HG02798 (cell line): ENCODE data around the gene MYL3.

Source experiments
- ATAC-seq: cut with Tn5 transposase; IDR thresholded peaks from one replicate; pipeline ENCODE4 v1.9.1; 2021; ENCODE audit warnings: mild to moderate bottlenecking; ENCODE audit not compliant: unreplicated experiment, poor library complexity

MYL3 gene

GRCh38 chr3:46900007-46900292, 36.7 kb upstream of the MYL3 start:
- no peak for ATAC-seq

DNA sequence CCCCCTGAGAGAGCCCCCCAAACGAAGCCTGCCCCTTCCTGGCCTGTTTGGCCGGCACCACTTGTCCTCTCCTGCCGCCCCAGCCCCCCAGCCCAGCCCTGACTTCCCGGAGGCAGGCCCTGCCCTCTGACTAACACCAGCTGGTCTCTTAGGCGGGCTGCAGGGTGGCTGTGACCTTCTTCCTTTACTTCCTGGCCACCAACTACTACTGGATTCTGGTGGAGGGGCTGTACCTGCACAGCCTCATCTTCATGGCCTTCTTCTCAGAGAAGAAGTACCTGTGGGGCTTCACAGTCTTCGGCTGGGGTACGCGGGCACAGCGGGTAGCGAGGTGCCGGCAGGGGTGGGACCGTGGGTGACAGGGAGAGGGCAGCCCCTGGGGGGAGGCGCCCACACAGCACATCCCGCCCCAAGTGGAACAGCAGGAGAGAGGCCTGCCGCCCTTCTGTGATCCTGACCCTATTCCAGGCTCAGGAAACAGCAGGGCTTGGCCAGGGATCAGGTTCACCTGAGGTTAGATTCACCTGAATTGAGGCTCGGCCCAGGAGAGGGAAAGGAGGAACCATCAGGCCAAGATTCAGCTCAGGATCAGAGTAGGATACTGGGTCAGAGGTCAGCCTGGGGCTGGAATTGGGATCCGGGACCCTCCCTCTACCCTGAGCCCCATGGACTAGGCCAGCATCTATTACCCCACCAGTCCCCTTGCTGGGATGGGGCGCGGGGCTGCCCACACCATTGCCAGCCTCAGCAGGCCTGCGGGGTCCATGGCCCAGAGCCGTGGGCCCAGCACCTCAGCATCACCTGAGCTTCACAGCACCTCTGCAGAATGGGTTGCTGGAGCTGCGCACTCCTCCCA, 36.1 kb upstream of the MYL3 start:
- no peak for ATAC-seq

DNA sequence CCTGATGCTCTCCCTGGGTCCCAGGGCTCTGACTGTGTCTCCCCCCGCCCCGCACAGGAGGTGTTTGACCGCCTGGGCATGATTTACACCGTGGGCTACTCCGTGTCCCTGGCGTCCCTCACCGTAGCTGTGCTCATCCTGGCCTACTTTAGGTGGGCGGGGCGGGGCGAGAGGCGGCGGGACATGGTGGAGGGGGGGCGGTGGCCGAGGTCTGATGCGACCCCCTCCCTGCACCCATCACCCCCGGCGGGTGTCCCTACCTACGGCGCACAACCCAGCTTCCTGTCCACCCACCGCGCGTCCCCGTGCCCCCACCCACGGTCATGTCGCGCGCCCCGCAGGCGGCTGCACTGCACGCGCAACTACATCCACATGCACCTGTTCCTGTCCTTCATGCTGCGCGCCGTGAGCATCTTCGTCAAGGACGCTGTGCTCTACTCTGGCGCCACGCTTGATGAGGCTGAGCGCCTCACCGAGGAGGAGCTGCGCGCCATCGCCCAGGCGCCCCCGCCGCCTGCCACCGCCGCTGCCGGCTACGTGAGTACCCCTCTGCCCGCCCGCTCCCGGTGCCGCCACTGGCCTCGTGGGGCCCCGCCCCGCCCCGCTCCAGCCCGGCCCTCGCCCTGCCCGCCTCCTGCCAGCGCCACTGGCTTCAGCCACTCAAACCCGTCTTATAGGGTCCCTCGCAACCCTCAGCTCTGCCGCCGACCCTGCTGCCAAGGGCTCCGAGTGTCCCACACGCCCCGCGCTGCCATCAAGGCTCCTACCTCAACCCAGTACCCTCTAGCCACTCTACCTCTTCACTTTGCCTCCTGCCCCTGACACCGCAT, 35.3 kb upstream of the MYL3 start:
- no peak for ATAC-seq

GRCh38 chr3:46897829-46898320, 34.6 kb upstream of the MYL3 start:
- no peak for ATAC-seq

DNA sequence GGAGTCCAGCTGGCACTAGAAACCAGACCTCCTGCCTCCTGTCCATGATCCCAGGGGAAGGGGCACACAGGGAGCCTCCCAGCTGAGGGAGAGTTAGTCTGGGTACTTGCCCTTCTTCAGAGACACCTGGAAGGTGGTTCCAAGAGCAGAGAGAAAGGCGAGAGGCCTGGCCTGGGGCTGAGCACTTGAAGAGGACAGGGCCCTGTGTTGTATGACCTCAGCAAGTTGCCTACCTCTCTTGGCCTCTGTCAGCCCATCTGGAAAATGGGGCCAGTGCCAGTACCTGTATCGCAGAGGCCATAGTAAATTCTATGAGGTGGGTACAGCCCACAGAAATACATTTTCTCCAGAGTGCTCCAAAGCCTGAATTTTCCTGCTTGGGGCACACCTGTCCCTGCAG, 33.8 kb upstream of the MYL3 start:
- no peak for ATAC-seq

- ATAC-seq, result no peak
These were observed 33.1 kb upstream of the MYL3 start for GRCh38 chr3:46896386-46896785.

GRCh38 chr3:46895761-46896160, 32.5 kb upstream of the MYL3 start:
- ATAC-seq, result no peak

DNA sequence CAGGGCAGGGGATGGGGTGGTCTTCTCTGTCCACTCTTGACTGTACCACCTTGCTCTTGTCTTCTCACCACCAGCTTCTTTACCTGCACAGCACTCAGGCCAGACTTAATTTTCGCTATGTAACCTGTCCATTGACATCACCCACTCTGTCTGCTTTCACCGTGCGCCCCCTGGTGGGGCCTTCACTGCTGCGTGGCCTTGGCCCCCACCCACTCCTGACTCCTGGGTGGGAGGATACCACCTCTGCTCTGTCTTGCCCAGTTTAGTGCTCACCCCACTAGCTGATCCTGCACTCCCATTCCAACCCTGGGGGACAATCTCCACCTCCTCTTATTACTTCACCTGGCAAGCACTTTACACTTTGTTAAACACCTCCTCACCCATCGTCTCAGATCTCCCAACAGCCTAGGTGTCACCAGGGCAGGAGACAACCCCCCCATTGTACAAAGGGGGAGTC, 32.0 kb upstream of the MYL3 start:
- no peak for ATAC-seq

DNA sequence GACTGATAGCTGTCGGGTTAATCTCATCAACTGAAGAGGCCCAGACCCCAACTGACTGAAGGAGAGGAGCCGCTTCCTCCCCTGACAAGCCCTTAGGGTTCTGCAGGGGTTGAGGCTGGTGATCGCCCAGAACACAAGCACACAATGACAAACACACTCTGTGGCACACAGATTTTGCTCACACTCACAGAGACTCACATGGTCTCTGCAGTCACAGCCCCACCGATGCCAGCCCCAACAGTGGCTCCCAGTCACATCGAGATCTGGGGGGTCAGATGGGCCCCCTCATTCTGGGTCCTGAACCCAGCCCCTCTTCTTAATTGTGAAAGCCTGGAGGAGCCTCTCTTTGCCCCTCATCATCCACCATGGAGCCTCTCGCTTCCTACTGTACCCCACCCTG, 31.0 kb upstream of the MYL3 start:
- no peak for ATAC-seq

- ATAC-seq, result no peak
These were observed 30.5 kb upstream of the MYL3 start for GRCh38 chr3:46893763-46894162.

GRCh38 chr3:46893146-46893748, 30.0 kb upstream of the MYL3 start:
- ATAC-seq, result no peak

- ATAC-seq, result no peak
These were observed 29.3 kb upstream of the MYL3 start for GRCh38 chr3:46892285-46893145.

GRCh38 chr3:46891132-46891531, 27.9 kb upstream of the MYL3 start:
- ATAC-seq, result no peak

DNA sequence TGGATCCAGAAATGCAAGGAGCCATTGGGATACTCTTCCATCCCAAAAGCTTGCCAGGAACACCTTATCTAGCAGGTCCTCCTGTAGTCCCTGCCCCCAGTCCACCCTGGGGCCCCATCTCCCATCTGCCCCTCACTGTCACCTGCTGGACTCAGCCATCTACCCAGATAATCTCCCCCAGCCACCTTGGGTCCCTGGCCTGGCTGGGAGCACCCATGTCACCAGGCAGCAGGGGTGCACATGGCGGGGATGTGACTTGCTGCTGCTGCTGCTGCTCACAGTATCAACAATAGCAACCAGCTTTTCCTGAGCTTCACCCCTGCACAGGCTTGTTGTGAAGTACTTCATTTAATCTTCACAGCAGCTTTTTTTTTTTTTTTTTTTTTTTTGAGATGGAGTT, 26.9 kb upstream of the MYL3 start:
- ATAC-seq, result no peak

- no peak for ATAC-seq
These were observed 26.3 kb upstream of the MYL3 start for GRCh38 chr3:46889381-46890110.

- ATAC-seq, result no peak
These were observed 25.5 kb upstream of the MYL3 start for GRCh38 chr3:46888705-46889104.

DNA sequence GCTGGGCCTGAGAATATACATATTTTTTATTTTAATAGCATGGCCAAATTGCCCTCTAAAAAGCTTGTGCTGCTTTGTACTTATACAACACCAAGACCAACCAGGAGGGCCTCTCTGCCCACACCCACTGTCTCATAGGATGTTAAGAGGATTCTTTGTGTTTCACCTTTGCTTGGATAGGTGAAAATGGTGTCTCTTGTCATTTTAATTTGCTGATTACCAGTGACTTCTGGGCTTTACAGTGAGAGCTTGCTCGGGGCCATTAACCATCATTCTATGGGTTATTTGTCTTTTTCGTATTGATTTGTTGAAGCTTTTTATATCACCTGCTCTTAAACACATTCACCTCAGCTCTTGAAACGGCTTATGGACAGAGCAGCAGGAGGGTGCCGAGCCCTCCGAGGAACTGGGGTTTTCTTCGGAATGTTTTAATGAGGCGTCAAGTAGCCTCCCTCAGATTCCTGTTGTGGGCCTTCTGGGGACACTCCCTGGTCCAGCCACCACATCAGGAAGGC, 24.8 kb upstream of the MYL3 start:
- no peak for ATAC-seq

DNA sequence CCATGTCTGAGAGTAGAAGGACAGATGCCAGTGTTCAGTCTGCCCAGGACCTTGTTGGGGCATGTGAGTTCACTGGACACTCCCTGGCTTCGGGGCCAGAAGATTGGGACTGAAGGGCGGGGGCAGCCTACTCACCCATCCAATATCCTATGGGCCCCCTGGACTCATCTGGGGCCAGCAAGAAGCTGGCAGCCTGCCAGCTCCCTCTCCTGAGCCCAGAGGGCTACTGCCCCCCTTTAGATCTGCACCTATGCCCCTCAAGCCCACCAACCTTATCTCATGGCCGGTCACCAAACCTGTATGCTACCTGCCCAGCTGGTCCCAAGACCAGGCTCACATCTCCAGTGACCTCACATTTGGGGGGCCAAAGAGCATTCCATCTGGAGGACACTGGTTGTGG, 22.4 kb upstream of the MYL3 start:
- no peak for ATAC-seq

DNA sequence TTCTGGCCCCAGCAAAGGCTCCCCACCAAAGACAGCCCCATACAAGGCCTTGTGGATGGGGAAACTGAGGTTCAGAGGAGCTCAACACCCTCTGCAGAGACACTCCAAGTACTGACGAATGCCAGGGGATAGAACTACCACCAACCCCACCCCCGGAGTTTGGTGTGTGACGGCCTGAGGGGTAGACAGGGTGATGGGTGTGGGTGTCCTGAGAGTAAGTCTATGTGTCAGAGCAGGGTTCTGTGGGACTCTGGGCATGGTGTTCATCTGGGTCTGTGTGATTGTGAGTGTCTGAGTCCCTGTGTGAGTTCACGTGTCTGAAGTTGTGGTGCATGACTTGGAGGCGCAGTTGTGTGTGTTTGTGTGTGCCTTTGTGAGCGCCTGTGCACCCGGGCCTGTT, 21.7 kb upstream of the MYL3 start:
- ATAC-seq, result no peak
